Right ventricle myocardium superior (tissue), 1 donor: ENCODE data around the gene TEKTIP1. TPM values are rescaled to one million over a fixed set of nuclear protein-coding genes. Genes with fewer than 3 reads are reported as not detected.
"Not testable (repeated sequence)": the region's sequence is repeated elsewhere in the genome, so short reads cannot be mapped to it uniquely, and the experiment has no call there.

Experiments used
- ATAC-seq: fragments of 200-7000 bp; cut with Tn5 transposase; one replicate; pipeline ENCODE4 v1.9.1; 2020; ENCODE audit warnings: mild to moderate bottlenecking; ENCODE audit not compliant: poor library complexity
- DNase-seq: peaks from one replicate; pipeline ENCODE4 v3.0.0-alpha.2; 2020
- intact Hi-C: fragments of 100-400 bp; cut with DNase I; formaldehyde crosslinking; loops from one replicate; pipeline ENCODE4 v1.11.2; 2022
- total RNA-seq: library from RNA; stranded (reverse); fragmentation: NEBNext Ultra II Directional; extraction: Animal tissue kit (Norgen Biotek cat#: 25700); gene quantifications from one replicate; pipeline ENCODE4 v1.2.1, GENCODE V29; 2021
- donor health status: DM: no; HTN: yes; CAD: no; lungs with severe emphysema.

TEKTIP1 gene
- total RNA-seq, 1 donor from 2014 or later: 0.46 TPM

DNA sequence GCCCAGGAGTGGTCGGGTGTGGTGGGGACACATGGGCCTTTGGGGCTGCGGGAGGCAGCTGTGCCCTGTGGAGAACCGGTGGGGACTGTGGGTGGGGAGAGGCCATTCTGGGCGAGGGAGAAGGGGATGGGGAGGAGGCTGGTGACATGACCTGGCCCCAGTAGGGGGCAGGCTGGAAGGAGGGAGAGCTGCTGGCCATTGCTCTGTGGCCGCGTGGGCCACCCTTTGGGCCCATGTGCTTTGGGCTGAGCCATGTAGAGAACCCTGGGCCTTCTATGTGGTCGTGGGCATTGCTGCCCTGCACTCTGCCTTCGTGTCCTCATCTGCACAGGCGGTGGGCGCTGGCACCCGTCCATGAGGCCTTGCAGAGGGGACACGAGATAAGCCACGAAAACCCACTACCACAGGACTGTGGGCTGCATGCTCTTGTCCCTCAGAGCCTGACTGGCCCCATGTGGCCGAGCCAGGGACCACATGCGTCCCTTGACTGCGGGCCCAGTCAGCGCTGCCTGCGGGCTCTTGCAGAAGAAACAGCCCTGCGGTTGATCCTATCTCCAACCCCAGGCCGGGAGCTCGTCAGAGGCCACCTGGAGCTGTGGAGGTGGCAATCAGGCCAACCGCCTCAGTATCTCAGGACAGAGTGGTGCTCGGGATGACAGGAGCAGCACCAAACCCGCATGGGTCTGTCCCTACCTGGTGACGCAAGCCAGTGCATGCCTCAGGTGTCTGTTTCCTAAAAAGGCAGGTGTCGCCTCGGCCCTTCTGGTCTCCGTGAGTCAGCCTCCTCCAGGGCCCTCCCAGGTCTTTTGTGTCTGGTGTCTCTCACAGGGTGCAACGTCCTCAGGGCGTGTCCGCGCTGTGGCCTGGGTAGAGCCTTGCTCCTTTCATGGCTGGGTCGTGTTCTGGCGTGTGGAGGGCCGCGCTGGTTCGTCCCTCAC, 18.5 kb upstream of the TEKTIP1 start:
- intact Hi-C loops: no loop called here
- no peak for DNase-seq
- ATAC-seq: no peak

DNA sequence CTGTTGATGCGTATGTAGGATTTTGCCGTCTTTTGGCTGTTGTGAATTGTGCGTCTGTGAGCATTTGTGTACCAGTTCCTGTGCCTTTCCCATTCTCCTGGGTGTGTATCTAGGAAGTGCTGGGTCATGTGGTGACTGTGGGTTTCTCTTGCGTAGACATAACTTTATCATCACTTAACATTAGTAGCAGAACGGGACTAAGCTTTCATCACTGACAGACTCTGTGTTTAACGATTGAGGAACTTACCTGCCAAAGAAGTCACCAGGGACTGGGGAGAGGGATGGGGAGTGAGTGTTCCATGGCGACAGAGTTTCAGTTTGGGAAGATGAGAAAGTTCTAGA, 17.9 kb upstream of the TEKTIP1 start:
- DNase-seq: no peak
- intact Hi-C loops: no loop called here
- no peak for ATAC-seq

DNA sequence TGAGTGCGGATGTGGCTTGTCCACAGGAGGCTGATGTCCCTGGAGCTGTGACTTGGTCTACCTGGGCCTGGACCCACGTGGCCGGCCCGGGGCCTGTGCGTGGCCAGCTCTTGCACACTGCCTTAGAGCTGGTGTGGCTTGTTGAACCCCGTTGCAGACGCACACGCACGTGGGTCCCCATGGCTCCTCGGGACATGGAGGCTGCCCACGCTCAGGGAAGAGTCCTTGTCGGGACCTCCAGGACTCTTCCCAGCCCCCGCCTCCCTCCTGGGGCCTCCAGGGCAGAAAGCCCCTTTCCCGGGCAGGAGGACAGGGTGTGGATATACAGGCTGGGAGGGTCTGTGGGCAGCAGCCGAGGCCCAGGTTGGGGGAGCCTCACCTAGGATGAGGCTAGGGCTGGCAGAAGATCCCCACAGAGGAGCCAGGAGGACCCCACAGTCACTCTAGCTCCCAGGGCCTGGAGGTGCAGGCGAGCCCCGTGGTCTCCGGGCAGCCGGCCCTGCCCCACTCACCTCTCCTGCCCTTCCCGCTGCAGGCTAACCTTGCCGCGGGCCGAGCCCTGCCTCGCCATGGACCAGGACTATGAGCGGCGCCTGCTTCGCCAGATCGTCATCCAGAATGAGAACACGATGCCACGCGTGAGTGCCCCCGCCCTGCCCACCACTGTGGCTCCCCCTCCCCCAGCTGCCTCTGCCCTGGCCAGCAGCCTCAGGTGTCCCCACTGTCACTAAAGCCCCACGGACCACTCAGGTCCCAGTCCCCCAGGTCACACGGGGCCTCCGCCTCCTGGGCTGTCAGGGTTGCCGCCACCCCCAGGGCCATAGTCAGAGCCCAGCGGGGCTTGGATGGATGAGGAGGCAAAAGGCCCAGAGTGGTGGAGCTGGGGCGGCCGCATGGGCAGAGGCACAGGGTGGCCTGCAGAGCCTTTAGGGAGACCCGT, 16.3 kb upstream of the TEKTIP1 start:
- intact Hi-C loops: no loop called here
- ATAC-seq: no peak
- no peak for DNase-seq

DNA sequence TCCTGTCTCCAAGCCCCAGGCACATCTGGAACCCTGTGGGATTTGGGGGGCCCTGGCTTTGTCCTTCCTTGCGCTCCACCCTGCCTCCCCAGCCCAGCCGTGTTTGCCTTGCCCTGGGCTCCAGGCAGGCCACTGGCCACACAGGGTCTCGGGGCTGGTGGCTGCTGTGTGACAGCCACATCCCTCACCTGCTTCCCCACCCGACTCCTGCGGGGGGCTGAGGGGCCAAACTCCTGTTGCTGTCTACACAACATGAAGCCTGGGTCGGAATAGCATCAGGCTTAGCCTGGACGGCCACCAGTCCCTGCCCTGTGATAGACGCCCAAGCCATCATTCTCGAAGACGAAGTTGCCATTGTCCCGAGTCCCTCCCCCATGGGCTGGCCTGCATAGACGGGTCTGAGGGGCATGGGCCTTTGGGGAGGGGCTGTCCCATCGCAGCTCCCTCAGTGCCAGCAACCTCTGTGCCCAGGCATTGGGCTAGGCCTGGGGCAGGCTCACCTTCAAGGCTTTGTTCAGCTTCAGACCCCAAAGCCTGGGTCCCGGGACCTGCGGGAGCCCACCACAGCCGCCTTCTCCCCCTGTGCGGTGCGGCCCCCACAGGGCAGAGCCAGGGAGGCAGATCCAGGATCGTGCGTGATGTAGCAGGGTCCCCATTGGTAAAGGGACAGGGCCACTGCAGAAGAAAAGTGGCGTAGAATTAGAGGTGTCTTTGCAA, 15.5 kb upstream of the TEKTIP1 start:
- DNase-seq: no peak
- ATAC-seq: no peak
- intact Hi-C loops: no loop called here

DNA sequence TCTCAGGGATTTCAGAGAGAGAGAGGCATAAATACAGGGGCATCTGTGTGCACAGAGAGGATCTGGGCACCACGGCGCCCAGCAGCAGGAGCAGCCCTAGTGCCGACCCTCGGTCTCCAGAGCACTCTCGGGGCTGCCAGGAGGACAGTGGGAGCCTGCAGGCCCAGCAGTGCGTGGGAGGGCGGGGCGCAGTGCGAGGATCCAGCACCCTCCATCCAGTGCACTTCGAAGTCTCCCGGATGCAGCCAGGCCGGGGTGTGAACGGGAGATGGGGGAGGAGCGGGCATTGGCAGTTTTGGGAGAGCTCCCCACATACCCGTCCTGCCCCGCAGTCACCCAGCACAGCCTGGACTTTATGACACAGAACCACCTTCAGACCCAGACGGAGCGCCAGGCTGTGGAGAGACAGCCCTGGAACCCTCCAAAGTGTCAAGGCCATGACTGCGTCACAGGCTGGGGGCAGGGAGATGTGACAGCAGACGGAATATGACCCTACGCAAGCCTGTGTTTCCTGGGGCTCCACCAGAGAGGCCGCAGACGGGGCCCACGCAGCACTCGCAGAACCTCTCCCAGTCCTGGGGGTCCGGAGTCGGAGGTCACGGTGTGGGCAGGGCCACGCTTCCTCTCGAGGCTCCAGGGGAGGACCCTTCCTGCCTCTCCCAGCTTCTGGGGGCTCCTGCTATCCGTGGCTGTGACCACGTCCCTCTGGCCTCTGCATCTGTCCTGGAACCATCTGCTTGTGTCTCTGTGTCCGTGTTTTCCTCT, 14.7 kb upstream of the TEKTIP1 start:
- ATAC-seq (no peak), DNase-seq (no peak)
- intact Hi-C loops: no loop called here

DNA sequence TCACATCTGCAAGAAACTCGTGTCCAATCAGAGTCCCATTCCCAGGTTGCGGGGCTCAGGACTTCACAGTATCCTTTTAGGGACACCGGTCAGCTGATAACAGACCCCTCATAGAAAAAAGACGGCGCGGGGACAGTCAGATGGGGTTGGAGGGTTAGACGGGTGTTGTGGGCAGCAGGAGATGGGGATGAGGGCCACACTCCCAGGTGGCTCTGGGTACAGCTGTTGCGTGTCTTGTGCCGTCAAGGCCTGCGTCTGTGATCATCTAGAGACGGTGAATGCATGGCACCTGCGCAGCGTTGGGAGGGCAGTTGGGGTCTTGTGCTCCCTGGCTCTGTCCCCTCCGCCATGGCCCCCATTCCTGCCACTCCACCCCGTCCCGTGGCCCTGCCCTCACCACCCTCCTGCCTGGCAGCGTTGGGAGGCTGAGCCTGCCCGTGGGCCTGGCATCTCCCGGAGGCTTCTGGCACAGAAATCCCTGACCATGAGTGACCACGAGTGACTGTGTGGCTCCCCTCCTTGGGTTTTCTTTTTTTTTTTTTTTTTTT, 14.0 kb upstream of the TEKTIP1 start:
- ATAC-seq: no peak
- no peak for DNase-seq
- intact Hi-C loops: no loop called here

DNA sequence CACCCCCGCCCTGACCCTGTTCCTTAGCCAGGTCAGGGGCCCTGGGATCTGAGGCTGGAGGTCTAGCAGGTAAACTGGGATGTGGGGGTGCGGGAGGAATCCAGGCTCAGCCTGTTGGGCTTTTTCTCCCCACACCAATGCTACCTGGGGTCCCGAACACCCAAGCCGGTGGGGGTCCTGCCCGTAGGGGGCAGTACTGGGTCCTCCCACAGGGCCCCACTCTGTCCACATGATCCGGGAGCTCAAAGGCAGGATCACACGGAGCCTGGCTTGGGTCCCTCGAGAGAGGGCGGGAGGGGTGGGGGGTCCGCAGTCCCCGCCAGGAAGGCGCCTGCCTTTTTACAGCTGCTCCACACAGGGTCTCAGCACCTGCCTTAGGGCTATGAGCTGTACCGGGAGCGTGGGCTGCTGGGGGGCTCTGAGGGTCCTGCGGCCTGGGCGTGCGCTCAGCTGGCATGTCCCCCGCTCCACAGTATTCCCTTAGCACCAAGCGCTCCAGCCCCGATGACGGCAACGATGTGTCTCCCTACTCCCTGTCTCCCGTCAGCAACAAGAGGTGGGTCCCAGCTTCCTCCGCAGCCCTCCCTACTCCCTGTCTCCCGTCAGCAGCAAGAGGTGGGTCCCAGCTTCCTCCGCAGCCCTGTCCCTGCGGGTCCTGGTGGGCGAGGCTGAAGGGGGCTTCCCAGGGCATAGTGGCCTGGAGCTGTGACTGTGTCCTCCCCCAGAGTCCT, 12.3 kb upstream of the TEKTIP1 start:
- no peak for DNase-seq
- no peak for ATAC-seq
- intact Hi-C loops: no loop called here

DNA sequence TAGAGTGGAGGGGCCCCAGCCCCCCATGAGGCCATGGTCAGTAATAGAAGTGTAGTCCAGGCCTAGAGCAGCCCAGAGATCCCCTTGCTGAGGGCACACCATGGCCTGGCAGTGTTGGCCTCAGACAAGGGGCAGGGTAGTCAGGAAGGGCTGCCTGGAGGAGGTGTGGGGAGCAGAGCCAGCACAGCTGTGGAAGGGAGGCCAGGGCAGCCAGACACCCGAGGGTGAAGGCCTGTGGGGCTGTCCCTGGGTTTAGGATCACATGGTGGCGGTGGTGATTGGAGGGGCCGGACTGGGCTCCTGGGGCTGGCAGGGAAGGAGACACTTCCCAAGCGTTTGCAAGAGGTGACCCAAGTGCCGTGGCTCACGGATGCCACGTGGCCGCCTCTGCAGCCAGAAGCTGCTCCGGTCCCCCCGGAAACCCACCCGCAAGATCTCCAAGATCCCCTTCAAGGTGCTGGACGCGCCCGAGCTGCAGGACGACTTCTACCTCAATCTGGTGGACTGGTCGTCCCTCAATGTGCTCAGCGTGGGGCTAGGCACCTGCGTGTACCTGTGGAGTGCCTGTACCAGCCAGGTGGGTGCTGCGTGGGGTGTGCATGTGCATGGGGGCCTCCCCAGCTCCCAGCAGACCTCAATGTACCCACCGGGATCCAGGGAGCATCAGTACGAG, 11.6 kb upstream of the TEKTIP1 start:
- ATAC-seq (no peak), DNase-seq (no peak)
- intact Hi-C loops: no loop called here

DNA sequence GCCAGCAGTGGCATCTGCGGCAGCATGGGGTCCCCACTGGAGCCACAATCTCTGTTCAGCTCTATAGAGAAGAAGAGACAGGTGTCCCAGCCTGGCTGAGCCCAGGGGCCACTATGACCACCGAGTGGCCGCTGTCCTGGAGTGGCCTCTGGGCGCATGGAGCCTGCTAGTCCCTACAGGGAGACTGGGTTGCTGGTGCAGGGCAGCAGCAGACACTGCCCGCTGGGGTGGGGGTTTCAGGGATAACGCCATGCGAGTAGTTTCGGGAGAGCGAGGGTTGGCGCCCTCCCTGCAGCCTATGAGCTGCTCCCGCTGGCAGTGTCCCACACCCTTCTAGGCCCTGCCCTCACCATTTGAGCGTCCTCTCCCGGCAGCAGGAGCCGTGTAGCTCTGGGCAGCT, 10.9 kb upstream of the TEKTIP1 start:
- intact Hi-C loops: no loop called here
- no peak for DNase-seq
- no peak for ATAC-seq

DNA sequence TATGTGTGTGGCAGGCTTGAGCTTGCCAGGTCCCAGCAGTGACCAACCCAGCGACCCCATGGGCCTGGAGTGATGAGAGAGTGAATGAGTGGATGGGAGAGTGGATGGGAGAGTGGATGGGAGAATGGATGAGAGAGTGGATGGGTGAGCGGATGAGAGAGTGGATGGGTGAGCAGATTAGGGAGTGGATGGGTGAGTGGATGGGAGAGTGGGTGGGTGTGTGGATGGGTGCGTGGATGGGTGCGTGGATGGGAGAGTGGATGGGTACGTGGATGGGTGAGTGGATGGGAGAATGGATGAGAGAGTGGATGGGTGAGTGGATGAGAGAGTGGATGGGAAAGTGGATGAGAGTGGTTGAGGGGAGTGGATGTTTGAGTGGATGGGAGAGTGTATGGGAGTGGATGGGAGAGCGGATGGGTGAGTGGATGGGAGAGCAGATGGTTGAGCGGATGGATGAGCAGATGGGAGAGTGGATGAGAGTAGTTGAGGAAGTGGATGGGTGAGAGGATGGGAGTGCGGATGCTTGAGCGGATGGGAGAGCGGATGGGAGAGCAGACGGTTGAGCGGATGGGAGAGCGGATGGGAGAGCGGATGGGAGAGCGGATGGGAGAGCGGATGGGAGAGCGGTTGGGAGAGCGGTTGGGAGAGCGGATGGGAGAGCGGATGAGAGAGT, 10.3 kb upstream of the TEKTIP1 start:
- no peak for DNase-seq
- ATAC-seq: no peak
- intact Hi-C loops: no loop called here

DNA sequence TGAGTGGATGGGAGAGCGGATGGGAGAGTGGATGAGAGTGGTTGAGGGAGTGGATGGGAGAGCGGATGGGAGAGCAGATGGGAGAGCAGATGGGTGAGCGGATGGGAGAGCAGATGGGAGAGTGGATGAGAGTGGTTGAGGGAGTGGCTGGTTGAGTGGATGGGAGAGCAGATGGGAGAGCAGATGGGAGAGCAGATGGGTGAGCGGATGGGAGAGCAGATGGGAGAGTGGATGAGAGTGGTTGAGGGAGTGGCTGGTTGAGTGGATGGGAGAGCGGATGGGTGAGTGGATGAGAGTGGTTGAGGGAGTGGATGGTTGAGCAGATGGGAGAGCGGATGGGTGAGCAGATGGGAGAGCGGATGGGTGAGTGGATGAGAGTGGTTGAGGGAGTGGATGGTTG, 9.7 kb upstream of the TEKTIP1 start:
- intact Hi-C loops, DNase-seq, ATAC-seq: not testable (repeated sequence)

DNA sequence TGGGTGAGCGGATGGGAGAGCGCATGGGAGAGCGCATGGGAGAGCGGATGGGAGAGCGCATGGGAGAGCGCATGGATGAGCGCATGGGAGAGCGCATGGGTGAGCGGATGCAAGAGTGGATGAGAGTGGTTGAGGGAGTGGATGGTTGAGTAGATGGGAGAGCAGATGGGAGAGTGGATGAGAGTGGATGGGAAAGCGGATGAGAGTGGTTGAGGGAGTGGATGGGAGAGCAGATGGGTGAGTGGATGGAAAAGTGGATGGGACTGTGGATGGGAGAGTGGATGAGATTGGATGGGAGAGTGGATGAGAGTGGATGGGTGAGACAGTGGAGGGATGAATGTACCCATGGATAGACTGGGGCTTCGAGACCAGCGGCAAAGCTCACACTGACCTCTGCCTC, 8.6 kb upstream of the TEKTIP1 start:
- DNase-seq (no peak), ATAC-seq (no peak)
- intact Hi-C loops: no loop called here

DNA sequence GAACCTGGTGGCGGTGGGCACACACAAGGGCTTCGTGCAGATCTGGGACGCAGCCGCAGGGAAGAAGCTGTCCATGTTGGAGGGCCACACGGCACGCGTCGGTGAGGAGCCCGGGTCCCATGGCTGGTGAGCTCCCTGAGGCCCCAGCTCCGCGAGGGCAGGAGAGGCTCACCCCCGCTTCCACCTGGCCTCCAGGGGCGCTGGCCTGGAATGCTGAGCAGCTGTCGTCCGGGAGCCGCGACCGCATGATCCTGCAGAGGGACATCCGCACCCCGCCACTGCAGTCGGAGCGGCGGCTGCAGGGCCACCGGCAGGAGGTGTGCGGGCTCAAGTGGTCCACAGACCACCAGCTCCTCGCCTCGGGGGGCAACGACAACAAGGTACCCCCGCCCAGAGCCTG, 7.3 kb upstream of the TEKTIP1 start:
- ATAC-seq (no peak), DNase-seq (no peak)
- intact Hi-C loops: no loop called here

DNA sequence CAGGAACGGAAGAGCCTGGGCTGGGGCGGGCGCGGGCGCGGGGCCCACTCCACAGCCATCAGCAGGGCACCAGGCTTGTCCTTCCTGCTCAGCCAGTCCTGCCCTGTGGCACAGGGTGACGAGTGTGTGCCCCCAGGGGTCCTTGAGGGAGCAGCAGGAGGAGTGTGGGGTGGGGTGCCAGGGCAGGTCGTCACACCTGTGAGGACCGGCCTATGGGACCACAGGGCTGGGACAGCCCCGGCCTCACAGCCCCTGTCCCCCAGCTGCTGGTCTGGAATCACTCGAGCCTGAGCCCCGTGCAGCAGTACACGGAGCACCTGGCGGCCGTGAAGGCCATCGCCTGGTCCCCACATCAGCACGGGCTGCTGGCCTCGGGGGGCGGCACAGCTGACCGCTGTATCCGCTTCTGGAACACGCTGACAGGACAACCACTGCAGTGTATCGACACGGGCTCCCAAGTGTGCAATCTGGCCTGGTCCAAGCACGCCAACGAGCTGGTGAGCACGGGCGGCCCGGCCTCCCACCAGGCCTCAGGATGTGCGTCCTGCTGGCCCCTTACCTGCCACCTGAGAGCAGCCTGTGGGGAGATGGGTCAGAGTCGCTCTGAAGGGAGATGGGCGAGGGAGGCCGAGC, 6.7 kb upstream of the TEKTIP1 start:
- ATAC-seq (no peak), DNase-seq (no peak)
- intact Hi-C loops: no loop called here

DNA sequence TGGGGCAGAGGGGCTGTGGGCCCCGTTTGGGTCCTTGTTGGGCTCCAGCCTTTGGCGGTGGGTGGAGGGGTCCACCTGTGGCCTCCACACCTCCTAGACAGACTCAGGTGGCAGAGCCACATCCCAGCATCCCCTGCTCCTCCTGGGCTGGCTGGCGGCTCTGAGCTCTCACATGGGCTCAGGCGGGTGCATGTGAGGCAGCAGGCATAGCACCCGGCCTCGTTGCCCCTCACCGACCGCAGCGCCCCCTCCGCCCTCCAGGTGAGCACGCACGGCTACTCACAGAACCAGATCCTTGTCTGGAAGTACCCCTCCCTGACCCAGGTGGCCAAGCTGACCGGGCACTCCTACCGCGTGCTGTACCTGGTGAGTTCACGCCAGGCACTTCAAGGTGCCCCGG, 5.9 kb upstream of the TEKTIP1 start:
- intact Hi-C loops: no loop called here
- no peak for ATAC-seq
- DNase-seq: no peak

DNA sequence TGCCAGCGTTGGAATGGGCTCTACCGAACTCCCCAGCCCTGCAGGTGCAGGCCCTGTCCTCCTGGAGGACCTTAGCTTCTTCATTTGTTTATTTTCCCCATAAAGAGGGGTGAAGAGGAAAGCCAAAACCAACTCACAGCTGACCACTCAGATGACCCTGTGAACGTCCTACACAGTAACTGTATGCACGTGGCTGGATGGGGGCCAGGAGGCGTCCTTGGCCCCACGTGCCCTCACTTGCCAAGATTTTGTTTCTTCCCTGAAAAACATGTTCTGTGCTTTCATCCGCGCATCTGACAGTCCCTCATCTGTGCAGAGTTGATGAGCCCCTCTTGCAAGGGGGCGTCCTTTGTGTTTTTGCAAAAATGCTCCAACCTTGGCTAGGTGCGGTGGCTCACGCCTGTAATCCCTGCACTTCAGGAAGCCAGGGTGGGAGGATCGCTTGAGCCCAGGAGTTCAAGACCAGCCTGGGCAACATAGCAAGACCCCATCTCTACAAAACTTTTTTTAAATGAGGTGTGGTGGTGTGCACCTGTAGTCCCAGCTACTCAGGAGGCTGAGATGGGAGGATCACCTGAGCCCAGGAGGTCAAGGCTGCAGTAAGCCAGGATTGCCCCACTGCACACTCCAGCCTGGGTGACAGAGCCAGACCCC, 5.3 kb upstream of the TEKTIP1 start:
- ATAC-seq (no peak), DNase-seq (no peak)
- intact Hi-C loops: no loop called here
